ENCODE measurements around the gene GMDS.

- TF ChIP-seq CTCF (IDR thresholded peaks at IDR 0.05) = no peak
- no peak for TF ChIP-seq NR2C2 (CRISPR knock-in tag; IDR thresholded peaks at IDR 0.05)
- TF ChIP-seq ZNF232 (CRISPR knock-in tag; IDR thresholded peaks at IDR 0.05) = no peak
- TF ChIP-seq ZNF317 (CRISPR knock-in tag; IDR thresholded peaks at IDR 0.05; ENCODE audit: borderline replicate concordance, low read depth) = no peak
- no peak for TF ChIP-seq SP1 (CRISPR knock-in tag; conservative IDR thresholded peaks at IDR 0.05)
- TF ChIP-seq ARID4B (CRISPR knock-in tag; IDR thresholded peaks at IDR 0.05; ENCODE audit: borderline replicate concordance) = no peak
- no peak for TF ChIP-seq FOXJ3 (CRISPR knock-in tag; IDR thresholded peaks at IDR 0.05; ENCODE audit: borderline replicate concordance)
These were observed 658.4 kb downstream of the GMDS start for GRCh38 chr6:1586861-1587450.

Data from WTC11 (cell line).